HG03060 (cell line): Measurements from ENCODE around the gene NPTXR.
A peak's percentile ranks its signal among the peaks of the same experiment; 100 is the strongest.

ENCODE experiments used
- ATAC-seq: cut with Tn5 transposase; IDR thresholded peaks from one replicate; pipeline ENCODE4 v1.9.1; 2021; ENCODE audit warnings: low read depth, moderate number of reproducible peaks; ENCODE audit not compliant: unreplicated experiment

Gene NPTXR

DNA sequence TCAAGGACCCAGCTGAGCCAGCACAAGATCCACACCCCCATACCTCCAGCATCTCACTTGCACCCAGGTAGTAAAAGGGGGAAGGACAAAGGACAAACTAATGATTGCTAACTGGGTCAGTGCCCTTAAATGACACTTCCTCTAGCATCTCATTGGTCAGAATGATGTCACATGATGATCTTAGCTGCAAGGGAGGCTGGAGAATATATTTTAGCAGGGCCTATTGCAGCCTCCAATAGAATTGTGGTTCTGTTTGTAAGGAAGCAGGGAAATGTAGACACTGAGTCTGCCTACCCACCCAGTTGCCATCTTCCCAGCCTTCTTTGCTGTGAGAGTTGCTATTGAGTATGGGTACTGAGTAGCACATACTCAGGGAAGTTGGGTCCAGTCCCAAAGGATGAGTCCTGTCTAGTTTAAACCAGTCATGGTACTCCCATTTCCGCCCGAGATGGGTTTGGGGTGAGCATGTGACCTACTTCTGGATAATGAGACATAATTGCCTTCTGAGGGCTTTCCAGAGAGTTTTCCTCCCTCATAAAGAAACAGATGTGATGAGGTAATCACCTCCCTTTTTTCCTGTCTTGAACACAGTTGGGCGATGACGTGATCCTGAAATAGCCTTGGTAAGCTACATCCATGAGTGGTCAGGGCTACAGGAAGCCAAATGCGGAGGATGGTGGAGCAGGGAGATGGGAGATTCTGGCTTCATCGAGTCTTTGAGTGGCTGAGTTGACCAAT is 44.4 kb downstream of the NPTXR start:
- no peak for ATAC-seq

DNA sequence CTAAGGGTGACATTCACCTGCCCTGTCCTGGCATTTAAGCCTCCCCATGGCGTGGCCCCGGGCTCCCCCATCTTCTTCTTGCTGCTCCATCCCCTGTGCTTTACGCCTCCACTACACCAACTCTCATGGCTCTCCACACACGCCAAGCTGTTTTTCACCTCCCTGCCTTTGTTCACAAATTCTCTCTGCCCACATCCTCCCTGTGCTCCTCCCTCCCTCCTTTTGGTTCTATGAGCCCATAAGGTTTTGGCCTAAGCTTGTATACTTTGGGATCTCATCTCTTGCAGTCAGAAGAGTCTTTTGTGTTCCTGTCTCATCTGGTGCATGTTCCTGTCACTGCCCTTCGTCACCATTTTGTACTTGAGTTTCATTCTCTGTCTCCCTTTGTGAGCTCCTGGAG is 45.3 kb downstream of the NPTXR start:
- ATAC-seq = no peak

DNA sequence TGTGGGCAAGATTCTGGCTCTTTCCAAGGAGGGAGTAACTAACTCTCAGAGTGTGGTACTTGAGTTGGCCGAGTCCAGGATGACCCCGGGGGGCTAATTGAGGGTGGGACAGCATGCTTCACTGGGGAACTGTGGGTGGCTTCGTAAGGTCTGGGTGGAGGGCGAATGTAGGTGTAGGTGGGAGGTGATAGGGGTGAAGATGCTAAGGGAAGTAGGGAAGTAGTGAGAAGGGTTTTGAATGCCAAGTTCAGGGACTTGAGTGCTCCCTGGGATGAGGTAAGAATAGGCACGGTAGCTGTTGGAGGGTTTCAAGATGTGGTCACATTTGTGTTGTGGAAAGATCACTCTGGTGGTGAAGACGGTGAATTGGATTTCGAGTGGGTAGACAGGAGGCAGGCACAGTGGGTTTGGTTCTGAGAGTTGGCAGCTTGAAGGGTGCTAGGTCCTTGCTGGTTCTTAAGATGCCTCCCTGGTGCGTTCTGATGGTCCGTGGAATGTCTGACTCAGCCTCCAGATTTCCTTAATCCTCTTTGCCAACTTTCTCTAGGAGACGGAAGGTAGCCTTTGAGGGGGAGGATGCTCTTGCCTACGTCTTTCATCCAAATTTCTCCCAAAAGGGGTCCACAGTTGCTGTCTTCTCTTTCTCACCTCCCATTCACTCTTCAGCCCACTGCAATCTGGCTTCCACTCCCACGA is 47.4 kb downstream of the NPTXR start:
- no peak for ATAC-seq

DNA sequence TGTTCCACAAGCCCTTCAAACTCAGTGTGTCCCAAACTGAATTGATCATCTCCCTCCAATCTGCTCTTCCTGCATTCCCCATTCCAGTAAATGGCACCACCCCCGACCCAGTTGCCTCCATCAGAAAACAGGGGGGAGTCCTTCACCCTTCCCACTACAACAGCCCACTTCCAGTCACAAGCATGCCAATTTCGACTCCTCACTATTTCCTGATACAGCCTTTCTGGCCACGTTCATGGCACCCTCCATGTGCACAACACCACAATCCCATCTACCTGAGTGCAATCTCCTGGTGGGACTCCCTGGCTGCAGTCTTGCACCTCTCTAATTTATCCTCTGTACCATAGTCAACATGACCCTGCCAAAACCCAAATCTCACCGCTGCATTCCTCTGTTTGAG is 48.3 kb downstream of the NPTXR start:
- no peak for ATAC-seq

DNA sequence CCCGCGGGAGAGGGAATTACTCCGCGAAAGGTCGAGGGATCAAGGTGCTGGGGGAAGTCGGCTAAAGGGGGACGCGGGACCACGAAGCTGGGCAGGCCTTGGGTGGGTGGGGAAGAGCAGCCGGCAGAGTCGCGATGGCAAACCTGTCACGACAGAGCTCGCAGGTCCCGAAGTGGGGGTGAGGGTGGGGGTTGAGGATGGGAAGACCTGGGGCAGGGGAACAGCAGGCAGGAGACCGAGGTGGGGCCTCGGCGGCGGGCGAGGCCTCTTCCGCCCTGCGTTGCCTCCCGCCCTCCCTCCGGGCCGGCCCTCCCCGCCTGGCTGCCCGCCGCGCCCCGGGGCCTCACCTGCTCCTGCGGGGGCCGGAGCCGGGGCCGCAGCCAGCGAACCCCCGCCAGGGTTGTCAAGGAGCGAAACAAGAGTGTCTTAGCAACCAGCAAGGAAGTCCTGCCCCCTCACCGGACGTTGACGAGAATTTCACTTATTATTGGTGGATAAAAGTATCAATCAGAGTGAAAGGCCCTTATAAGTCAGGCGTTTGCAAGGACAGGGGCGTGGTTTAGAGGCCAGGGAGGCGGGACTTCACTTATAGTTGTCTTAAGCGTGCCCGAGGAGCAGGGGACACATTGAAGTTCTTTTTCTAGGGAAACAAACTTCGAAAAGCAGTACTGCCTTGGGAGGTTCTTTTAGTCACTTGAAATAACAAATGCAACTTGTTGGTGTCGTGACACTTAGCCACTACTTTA is 49.9 kb downstream of the NPTXR start, which contains the start of gene DNAL4:
TSS of gene DNAL4 (minus strand) at position 423 of the 746 bp plus-strand sequence. CDS start 11,412 bp downstream, outside the sequence.
- ATAC-seq = peak; percentile 96

DNA sequence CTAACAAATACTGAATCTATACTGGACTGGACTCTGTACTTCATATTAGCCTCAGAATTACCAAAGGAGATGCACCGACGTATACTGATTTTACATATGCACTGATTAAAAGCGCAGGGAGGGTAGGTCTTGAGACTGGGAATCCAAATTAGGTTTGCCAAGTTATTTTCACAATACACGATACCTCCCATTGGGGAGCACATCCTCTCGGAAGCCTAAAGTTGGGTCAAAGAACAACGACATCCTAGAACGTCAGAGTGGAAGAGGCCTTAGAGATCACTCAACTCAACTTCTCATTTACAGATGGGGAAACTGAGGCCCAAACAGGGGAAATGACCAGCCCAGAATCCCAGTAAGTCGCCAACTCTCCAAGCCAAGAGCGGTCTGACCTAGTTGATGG is 50.5 kb downstream of the NPTXR start:
- ATAC-seq = no peak

DNA sequence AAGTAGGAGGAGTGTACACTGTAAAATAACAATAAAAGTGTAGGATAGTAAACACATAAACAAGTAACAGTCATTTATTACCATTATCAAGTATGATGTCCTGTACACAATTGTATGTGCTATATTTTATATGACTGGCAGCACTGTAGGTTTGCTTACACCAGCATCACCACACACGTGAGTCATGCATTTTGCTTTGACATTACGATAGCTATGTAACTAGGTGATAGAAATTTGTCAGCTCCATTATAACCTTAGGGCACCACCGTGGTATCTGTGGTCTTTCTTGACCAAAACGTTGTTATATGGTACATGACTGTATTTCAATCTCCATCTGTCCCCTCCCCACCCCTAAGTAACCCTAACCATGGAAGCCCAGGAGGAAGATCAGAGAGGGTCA is 51.0 kb downstream of the NPTXR start:
- ATAC-seq = no peak

DNA sequence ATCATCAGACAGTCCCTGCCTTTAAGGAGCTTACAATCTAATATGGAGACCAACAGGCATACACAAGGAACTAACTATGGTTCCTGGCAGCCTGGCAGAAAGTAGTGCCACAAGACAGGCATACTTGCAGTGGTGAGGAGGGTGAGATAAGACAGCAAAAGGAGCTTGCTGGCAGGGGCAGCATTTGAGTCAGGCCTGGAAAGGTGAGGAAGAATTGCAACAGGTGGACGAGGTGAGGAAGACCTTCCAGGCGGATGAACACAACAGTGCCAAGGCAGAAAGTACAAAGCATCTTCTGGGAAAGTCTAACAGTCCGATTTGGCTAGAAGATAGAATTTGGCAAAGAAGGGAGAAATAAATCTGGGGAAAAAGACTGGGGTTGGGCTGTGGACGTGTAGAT is 54.2 kb downstream of the NPTXR start:
- ATAC-seq = no peak

DNA sequence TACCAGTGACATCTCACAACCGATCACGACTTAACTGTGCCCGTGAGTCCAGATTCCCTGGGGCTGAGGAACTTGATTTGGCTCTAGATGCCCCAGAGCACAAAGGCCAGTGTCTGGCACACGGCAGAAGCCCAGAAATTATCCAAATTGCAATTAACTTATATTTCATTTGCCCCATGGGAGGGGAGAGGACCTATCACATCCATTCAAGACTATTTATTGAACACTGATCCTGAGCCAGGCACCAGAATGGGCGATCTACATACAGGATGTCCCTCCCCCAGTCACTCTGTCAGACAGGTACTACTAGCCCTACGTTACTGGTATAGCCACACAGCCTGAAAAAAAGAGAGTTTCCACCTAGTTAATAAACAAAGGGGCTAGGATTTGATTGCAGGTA is 55.0 kb downstream of the NPTXR start:
- ATAC-seq = no peak

DNA sequence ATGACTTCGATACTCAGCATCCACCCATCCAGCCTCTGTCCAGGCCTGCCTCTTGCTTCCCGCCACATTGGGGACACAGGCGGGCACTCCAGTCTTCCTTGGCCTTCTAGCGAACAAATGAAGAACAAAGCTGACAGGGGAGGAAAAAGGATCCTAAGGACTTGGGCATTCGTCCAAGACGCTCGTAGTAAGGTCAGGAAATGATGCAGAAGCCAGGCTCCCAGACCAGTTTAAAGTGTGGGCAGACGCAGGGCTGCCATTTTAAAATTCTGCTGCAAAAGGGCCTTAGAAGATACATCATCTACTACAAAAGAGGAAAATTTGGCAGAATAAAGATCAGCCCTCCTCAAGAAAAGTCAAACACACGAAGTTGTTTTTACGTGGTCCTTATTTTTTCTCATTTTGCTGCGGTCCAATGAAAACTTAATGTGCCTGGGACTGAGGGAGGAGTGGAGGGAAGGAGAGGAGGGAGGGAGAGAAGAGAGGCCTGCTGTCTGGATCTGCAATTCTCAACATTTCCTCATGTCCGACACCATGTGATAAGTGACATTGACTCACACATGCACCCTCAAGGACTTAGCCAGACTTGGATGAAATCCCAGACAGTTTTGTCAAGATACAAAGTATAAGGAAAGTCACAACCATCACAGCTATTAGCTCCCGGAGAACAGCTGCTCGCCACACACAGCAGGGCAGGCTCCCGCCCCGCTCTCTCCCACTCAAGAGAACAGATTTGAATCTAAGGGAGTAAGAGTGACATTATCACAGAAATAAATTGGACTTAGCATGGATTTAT is 55.6 kb downstream of the NPTXR start:
- no peak for ATAC-seq

DNA sequence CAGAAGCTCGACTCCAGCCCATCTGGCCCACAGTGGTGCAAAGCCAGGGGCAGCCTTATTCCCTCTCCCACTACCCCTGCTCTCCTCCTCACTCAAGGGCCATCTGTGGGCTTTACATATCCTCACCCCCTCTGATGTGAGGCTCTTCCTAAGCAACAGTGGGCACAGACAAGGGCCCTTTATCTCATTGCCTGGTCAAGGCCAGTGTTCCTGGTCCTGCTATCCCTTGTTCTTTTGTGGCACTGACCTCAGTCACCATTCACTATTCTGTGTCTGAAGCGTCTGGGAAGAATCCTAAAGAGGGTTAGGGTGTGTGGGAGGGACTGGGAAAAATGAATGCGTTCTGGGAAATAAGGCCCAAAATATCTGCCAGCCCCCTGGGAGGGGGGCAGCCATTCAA is 57.2 kb downstream of the NPTXR start:
- ATAC-seq = no peak

DNA sequence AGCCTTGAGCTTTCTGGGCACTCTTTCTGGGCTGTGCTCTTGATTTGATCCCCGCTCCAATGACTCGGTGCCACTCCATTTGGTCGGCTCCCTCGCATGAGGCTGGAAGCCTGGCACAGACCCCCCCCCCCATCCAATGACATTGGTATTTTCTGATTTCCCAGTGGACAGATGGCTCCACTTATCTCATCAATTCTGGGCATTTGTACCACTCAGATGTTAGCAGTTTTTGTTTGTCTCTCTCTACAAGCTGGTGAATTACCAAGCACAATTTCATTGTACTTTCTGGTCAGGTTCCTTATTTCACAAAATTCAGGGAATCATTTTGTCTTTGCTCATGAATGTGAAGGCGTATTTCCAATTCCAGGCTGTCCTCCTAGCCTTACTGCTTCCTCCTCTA is 59.0 kb downstream of the NPTXR start:
- ATAC-seq = no peak

DNA sequence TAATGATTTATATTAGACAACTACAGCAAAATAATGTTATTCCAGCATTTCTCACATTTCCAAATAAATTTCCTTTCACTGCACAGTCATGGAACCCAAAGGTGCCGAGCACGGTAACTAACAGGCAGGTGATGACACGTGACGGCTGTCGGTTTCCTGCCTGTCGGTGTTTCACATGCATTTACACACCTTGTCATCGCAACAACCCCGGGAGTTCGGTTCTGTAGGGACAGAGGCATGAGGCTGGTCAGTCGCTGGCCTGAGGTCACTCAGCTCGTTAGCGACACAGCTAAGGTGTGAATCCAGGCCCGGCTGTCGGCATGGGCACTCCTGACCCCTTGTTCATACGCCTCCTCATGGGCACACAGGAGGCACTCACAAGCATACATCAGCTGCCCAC is 59.8 kb downstream of the NPTXR start:
- ATAC-seq = no peak

DNA sequence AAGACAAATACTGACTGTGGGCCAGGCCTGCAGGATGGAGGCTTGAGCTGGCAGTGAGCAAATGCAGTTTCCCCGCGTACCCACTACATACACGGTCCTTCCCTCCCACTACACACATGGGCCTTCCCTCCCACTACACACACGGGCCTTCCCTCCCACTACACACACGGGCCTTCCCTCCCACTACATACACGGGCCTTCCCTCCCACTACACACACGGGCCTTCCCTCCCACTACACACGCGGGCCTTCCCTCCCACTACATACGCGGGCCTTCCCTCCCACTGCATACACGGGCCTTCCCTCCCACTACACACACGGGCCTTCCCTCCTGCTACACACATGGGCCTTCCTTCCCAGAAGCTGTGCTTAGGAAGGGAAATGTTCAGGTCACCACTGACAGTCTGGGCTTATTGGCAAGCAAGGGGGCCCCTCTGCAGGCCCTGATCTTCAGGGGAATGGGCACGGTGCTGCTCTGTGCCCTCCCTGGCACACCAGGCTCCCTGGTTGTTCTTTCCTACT is 60.7 kb downstream of the NPTXR start:
- no peak for ATAC-seq

DNA sequence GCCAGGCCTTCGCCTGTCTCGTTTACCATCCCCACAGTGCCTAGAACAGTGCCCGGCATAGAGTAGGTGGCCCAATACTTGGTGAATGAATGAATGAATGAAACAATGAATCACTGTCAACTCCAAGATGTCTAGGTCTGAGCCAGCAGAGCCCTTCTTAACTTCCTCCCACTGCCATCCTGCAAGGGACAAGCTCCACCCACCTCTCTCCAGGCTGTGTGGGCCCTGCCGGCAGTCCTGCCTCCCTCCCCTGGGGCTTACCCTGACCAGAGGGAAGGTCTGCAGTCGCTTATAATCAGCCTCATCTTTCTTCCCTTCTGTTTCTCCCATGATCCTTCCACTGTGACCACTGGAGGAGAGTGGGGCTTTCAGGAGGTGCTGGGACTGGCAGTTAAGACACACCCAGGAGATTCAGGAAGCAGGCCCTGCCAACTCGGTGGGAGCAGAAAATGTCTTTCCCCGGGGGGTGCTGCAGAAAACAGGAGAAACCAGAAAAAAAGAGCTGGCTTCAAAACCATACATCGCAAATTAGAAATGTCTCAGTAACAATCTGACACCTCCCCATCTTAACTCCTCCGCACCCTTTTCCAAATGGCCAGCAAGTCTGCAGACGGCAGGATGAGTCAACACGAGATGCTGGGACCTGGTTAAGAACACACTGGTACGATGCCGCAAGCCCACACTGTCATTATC is 61.3 kb downstream of the NPTXR start:
- ATAC-seq = no peak

DNA sequence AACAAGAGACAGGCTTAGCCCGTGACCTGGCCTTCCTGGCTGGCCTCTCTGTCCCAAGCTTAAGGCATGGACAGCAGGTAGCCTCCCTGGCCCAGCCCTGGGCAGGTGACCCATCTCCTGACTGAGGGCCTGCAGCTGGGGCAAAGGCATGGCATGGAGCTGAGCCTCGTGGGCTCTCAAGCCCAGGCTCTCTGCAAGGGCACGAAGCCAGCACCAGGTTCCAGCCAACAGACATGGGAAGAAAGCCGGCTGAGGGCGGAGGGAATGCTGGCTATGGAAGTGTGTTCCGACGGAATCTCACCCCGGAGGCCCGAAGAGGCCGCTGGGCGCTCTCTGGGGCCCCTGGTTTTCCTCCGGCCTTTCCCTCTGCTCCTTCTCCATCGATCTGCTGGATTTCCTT is 62.8 kb downstream of the NPTXR start:
- ATAC-seq = no peak

DNA sequence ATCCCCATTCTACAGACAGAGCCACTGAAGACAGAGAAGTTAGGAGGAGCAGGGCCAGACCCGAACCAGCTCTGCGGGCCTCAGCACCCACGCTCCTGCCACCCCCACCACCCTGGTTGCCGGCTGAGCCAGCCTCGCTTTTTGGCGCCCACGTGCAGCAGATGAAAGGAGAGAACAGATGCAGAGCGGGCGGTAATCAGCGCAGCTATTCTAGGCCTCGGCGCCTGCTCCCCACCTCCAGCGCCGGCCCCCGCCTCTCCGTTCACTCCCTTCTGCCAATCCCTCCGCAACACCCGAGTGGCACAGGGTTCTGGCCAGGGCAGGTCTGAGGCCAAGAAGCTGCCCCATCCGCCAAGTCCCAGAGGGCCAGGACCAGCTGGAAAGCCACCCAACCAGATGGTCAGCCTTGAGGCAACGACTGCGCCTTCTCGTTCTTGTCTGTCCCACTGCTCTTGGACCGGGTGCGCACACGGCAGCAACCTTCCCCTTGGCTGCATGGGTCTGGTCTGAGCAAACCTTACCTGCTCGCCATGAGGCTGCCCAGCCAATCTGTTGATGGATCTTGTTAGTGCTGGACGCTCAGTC is 66.6 kb downstream of the NPTXR start:
- no peak for ATAC-seq

DNA sequence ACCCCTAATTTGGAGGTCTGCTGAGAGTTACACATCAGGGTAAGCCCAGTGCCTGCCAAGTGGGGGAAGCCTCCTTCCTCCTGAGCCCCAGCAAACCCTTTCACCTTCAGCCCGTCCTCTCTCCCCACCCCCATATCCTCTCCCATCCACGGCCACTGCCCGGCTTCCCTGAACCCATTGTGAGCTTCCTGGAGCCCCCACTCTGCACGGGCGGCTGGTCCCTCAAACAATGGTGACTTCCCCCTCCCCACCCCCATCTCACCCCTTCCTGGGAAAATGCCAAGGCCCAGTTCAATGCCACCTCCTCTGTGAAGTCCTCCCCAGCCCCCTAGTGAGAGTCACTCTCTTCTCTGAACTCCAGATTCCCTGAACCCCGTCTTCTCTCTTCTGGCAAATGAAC is 67.7 kb downstream of the NPTXR start:
- ATAC-seq = no peak

DNA sequence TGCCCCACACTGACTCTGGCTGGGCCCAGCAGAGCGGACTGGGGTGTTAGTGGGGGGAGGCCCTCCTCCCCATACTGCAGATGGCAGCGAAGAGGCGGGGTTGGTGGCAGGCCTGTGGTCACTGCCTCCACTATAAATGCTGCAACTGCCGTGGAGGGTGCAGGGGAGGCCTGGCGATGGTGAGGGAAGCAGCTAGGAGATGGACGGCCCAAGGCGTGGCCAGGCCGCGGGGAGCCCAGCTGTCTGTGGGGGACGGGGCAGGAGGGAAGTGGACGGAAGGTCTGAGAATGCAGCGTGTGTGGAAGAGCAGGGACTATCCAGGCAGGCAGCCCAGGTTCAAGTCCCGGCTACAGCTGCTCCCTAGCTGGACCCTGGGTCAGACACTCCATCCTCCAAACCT is 68.2 kb downstream of the NPTXR start:
- no peak for ATAC-seq
